ENCODE data around the gene C1QTNF2.
A peak's percentile ranks its signal among the peaks of the same experiment; 100 is the strongest.

Gene C1QTNF2

GRCh38 chr5:160375701-160376100 lies 5.3 kb upstream of the C1QTNF2 start:
- peaks cover 19% of the 10 kb centered on the region for H3K27me3 ChIP-seq (ENCODE audit: insufficient read depth, poor library complexity, severe bottlenecking)
- H3K4me1 ChIP-seq (ENCODE audit: insufficient read depth, poor library complexity, severe bottlenecking): no peaks in the 10 kb centered on the region
- no peak overlapping the region for H3K27ac ChIP-seq (ENCODE audit: poor library complexity, severe bottlenecking)
- no peaks in the 10 kb centered on the region for H3K36me3 ChIP-seq (ENCODE audit: low read depth)
- H3K4me3 ChIP-seq (ENCODE audit: severe bottlenecking): no peak overlapping the region
- DNase-seq (ENCODE audit: low spot score) (no peak), ATAC-seq (ENCODE audit: low read depth) (no peak)
- H3K9me3 ChIP-seq (ENCODE audit: severe bottlenecking): no peaks in the 10 kb centered on the region
- no peak for TF ChIP-seq CTCF (IDR thresholded peaks at IDR 0.05; ENCODE audit: poor library complexity, severe bottlenecking)

DNA sequence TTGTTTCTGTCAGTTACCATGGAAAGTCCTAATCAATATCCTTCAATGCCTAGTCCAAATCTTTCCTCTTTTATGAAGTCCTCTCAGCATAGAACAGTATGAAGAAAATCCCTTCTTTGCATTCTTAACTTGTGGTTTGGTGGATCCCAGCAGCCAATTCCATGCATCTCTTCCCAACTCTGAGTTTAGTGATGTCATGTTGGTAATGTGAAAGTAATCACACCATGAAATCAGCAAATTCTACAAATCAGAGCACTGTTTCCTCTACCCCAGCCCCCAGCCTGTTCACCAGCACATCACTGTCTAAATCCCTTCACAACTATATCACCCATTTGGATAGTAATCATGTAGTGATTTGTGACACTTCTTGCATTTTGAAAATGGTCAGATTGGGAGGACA lies 4.7 kb upstream of the C1QTNF2 start:
- ATAC-seq (ENCODE audit: low read depth) (no peak), DNase-seq (ENCODE audit: low spot score) (no peak)
- no peak for TF ChIP-seq CTCF (IDR thresholded peaks at IDR 0.05; ENCODE audit: poor library complexity, severe bottlenecking)
- Histone ChIP-seq H3K27ac (ENCODE audit: poor library complexity, severe bottlenecking) (no peak overlapping the region), H3K9me3 (ENCODE audit: severe bottlenecking) (no peaks in the 10 kb centered on the region), H3K36me3 (ENCODE audit: low read depth) (no peaks in the 10 kb centered on the region), H3K4me1 (ENCODE audit: insufficient read depth, poor library complexity, severe bottlenecking) (no peaks in the 10 kb centered on the region), H3K27me3 (ENCODE audit: insufficient read depth, poor library complexity, severe bottlenecking) (peaks cover 19% of the 10 kb centered on the region), H3K4me3 (ENCODE audit: severe bottlenecking) (no peak overlapping the region)

DNA sequence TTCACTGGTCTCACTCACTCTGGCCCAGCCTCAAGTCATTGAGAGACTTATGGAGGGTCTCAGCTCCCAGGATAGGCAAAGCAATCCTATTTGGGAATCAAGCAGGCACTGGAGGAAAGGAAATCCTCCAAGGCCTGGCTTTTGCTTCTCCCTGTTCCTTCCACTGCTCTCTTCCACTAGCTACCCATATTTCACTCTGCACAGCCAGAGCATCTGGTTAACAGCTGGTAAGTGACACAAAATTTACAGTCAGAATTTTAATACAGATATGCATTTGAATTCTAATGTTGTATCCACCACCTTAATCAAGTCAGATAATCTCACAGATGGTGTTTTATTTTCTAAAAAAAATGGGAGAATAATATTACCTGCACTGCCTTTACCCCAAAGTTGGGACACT lies 868 bp upstream of the C1QTNF2 start:
- no peak for TF ChIP-seq CTCF (IDR thresholded peaks at IDR 0.05; ENCODE audit: poor library complexity, severe bottlenecking)
- Histone ChIP-seq H3K27me3 (ENCODE audit: insufficient read depth, poor library complexity, severe bottlenecking) (peaks cover 19% of the 10 kb centered on the region), H3K36me3 (ENCODE audit: low read depth) (no peaks in the 10 kb centered on the region), H3K4me1 (ENCODE audit: insufficient read depth, poor library complexity, severe bottlenecking) (no peaks in the 10 kb centered on the region), H3K4me3 (ENCODE audit: severe bottlenecking) (no peak overlapping the region), H3K27ac (ENCODE audit: poor library complexity, severe bottlenecking) (no peak overlapping the region), H3K9me3 (ENCODE audit: severe bottlenecking) (no peaks in the 10 kb centered on the region)
- DNase-seq (ENCODE audit: low spot score) (no peak), ATAC-seq (ENCODE audit: low read depth) (no peak)

DNA sequence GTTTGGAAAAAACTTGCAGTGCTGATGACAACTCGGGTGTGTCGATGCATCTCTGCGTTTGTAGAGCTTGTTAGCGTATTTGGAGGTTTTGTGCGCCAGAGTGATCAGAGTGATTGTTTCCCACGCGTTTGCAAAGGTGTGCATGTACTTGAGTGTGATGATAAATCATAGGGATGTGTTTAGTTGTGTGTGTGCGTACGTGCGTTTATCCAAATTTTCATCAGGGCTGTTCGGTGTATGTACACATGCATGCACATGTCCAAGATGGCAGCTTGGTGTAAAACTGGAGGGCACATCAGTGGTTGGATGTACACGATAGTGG lies 248 bp upstream of the C1QTNF2 start:
- H3K36me3 ChIP-seq (ENCODE audit: low read depth): no peaks in the 10 kb centered on the region
- no peaks in the 10 kb centered on the region for H3K9me3 ChIP-seq (ENCODE audit: severe bottlenecking)
- H3K4me3 ChIP-seq (ENCODE audit: severe bottlenecking): peak overlapping the region; percentile 34
- H3K27me3 ChIP-seq (ENCODE audit: insufficient read depth, poor library complexity, severe bottlenecking): peaks cover 15% of the 10 kb centered on the region
- H3K27ac ChIP-seq (ENCODE audit: poor library complexity, severe bottlenecking): no peak overlapping the region
- DNase-seq (ENCODE audit: low spot score) (no peak), ATAC-seq (ENCODE audit: low read depth) (no peak)
- no peak for TF ChIP-seq CTCF (IDR thresholded peaks at IDR 0.05; ENCODE audit: poor library complexity, severe bottlenecking)
- H3K4me1 ChIP-seq (ENCODE audit: insufficient read depth, poor library complexity, severe bottlenecking): no peaks in the 10 kb centered on the region

DNA sequence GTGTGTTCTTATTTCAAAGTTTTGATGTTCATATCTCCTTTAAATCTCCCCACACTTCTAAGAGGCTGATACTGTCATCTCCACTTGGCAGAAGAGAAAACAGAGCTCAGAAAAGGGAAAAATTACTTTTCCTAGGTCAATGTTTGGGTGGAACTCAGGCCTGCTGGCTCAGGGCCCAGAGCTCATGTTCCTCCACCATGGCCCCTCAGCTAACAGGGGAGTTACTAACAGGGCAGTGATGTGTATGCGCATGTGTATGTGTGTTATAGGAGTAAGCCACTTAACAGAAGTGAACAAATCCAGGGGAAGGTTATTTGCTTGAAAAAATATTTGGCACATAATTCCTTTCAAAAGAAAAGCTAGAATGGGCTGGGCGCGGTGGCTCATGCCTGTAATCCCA lies 2.5 kb downstream of the C1QTNF2 start:
- ATAC-seq (ENCODE audit: low read depth) (no peak), DNase-seq (ENCODE audit: low spot score) (no peak)
- no peaks in the 10 kb centered on the region for H3K9me3 ChIP-seq (ENCODE audit: severe bottlenecking)
- H3K4me3 ChIP-seq (ENCODE audit: severe bottlenecking): no peak overlapping the region
- peaks cover 3% of the 10 kb centered on the region for H3K27me3 ChIP-seq (ENCODE audit: insufficient read depth, poor library complexity, severe bottlenecking)
- no peaks in the 10 kb centered on the region for H3K4me1 ChIP-seq (ENCODE audit: insufficient read depth, poor library complexity, severe bottlenecking)
- no peak overlapping the region for H3K27ac ChIP-seq (ENCODE audit: poor library complexity, severe bottlenecking)
- no peaks in the 10 kb centered on the region for H3K36me3 ChIP-seq (ENCODE audit: low read depth)
- TF ChIP-seq CTCF (IDR thresholded peaks at IDR 0.05; ENCODE audit: poor library complexity, severe bottlenecking): no peak

Data from RWPE2 (cell line).